Right lobe of liver (tissue), 4 donors: ENCODE measurements around the gene POLL.

ENCODE experiments used
- POLR2A ChIP-seq: fragments of 450-650 bp; IDR thresholded peaks from one replicate; pipeline ENCODE4 v1.6.1; 2017; ENCODE audit warnings: antibody characterized with exemption, mild to moderate bottlenecking
- TF ChIP-seq, protein P1 (sequence below), 4 donors: fragments of 200-600 bp in 3 of 4; fragments of 450-650 bp in 1 of 4; IDR thresholded peaks; one replicate each; pipeline versions ENCODE4 v1.5.1 to v1.8.0; 2016 to 2022; ENCODE audit warnings: antibody characterized with exemption in 4 of 4, mild to moderate bottlenecking in 2 of 4
- donor health status: DM: no; HTN: no; CAD: no.
- donor health status: DM: no; HTN: no; CAD: no.
- donor health status: DM: no; HTN: yes; CAD: no.

DNA sequence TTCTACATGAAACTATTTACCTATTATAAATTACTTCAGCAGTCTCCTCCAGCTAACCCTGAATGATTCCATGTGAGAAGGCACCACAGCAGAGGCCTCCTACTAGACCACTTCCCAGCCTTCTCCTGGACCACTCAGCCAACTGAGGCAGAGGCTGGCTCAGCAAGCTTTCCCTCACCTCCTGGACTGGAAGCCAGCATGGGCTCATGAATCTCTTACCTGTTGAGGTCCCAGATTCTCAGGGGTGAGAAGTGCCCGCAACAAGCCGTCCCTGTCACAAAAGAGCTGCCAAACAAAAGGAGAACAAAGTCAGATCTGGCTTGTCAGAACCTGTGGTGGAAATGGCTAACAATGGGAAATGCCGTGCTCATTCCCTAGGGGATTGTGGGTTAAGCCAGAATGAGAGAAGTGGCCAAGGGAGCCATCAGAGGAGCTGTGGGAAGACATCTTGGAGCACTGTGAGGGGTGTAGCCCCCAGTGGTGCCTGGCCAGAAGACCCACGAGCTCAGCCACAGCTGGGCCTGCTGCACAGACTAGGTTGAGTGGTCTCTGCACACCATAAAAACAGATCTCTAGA, 36.6 kb upstream of the POLL start:
- TF ChIP-seq, protein P1, sequence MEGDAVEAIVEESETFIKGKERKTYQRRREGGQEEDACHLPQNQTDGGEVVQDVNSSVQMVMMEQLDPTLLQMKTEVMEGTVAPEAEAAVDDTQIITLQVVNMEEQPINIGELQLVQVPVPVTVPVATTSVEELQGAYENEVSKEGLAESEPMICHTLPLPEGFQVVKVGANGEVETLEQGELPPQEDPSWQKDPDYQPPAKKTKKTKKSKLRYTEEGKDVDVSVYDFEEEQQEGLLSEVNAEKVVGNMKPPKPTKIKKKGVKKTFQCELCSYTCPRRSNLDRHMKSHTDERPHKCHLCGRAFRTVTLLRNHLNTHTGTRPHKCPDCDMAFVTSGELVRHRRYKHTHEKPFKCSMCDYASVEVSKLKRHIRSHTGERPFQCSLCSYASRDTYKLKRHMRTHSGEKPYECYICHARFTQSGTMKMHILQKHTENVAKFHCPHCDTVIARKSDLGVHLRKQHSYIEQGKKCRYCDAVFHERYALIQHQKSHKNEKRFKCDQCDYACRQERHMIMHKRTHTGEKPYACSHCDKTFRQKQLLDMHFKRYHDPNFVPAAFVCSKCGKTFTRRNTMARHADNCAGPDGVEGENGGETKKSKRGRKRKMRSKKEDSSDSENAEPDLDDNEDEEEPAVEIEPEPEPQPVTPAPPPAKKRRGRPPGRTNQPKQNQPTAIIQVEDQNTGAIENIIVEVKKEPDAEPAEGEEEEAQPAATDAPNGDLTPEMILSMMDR (IDR thresholded peaks at IDR 0.05), result no peak
- TF ChIP-seq POLR2A, result no peak
